Esophagus (tissue), 2 donors: ENCODE results near the gene CLDN19. TPM values are rescaled to one million over a fixed set of nuclear protein-coding genes. Genes with fewer than 3 reads are reported as not detected.
"Not testable (repeated sequence)": the region's sequence is repeated elsewhere in the genome, so short reads cannot be mapped to it uniquely, and the experiment has no call there.

Experiments used
- H3K27ac ChIP-seq, 2 donors: one replicate each; pipeline ENCODE4 v1.5.1; 2013; ENCODE audit warnings: low read depth in 2 of 2, mild to moderate bottlenecking in 2 of 2, inconsistent platforms in 1 of 2, low read length in 1 of 2, moderate library complexity in 1 of 2
- H3K27me3 ChIP-seq, 2 donors: one replicate each; pipeline ENCODE4 v1.6.1; 2013; ENCODE audit warnings: low read length in 2 of 2, control low read depth in 1 of 2, mild to moderate bottlenecking in 1 of 2; ENCODE audit not compliant: insufficient read depth in 2 of 2, control insufficient read depth in 1 of 2
- H3K36me3 ChIP-seq, 2 donors: one replicate each; pipeline ENCODE4 v1.6.1; 2013; ENCODE audit warnings: low read length in 1 of 2; ENCODE audit not compliant: control insufficient read depth in 2 of 2, insufficient read depth in 2 of 2
- H3K4me1 ChIP-seq, 2 donors: one replicate each; pipeline ENCODE4 v1.6.1; 2013; ENCODE audit warnings: low read length in 1 of 2; ENCODE audit not compliant: control insufficient read depth in 2 of 2, insufficient read depth in 2 of 2
- H3K4me3 ChIP-seq, 2 donors: one replicate each; pipeline ENCODE4 v1.5.1; 2013; ENCODE audit warnings: low read length in 2 of 2, mild to moderate bottlenecking in 2 of 2, low read depth in 1 of 2, moderate library complexity in 1 of 2
- H3K9me3 ChIP-seq, 2 donors: one replicate each; pipeline ENCODE4 v1.6.1; 2013; ENCODE audit warnings: mild to moderate bottlenecking in 2 of 2, low read depth in 1 of 2, low read length in 1 of 2, moderate library complexity in 1 of 2; ENCODE audit not compliant: control insufficient read depth in 2 of 2, insufficient read depth in 1 of 2
- WGBS, 2 donors: extraction: QIAGEN DNeasy Blood & Tissue Kit; methylation state at CpG; one replicate each; pipeline ENCODE4 v1.1.7; 2013; 5-methylcytosine and 5-hydroxymethylcytosine counted together
- polyA plus RNA-seq, 2 donors: library from polyadenylated mRNA; stranded (reverse); fragments of 200-250 nt; gene quantifications; one replicate each; pipeline ENCODE4 v1.2.3, GENCODE V29; 2013
- donor health status: healthy with polysubstance abuse.
- donor health status: Bipolar disorder and iron deficiency.

The CLDN19 gene
- polyA plus RNA-seq, 2 donors = 0.04 TPM; not detected in 1

DNA sequence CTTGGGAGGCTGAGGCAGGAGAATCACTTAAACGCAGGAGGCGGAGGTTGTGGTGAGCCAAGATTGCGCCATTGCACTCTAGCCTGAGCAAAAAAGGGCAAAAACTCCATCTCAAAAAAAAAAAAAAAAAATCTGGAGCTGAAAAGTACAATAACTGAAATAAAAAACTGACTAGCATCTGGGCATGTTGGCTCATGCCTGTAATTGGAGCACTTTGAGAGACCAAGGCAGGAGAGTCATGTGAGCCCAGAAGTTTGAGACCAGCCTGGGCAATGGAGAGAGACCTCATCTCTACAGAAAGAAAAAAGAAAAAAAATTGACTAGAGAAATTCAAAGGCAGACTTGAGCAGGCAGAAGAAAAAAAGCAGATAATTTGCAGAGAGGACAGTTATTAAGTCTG lies 18.1 kb downstream of the CLDN19 start:
- Histone ChIP-seq H3K4me1 (no peaks in the 10 kb centered on the region), H3K36me3 (peaks cover 0 to 2% of the 10 kb centered on the region in 2 donors), H3K9me3 (no peaks in the 10 kb centered on the region), H3K27me3 (no peaks in the 10 kb centered on the region), H3K27ac (no peak overlapping the region), H3K4me3 (no peak overlapping the region)
- 93 to 98% methylated on average over 3 of the region's 3 CpGs for WGBS, 2 donors

- no peaks in the 10 kb centered on the region for H3K4me1 ChIP-seq
- 81 to 96% methylated on average over 1 of the region's 1 CpG for WGBS, 2 donors
- no peaks in the 10 kb centered on the region for H3K27me3 ChIP-seq
- no peak overlapping the region for H3K4me3 ChIP-seq
- no peak overlapping the region for H3K27ac ChIP-seq
- no peaks in the 10 kb centered on the region for H3K9me3 ChIP-seq
- peaks cover 0 to 2% of the 10 kb centered on the region in 2 donors for H3K36me3 ChIP-seq
These were observed 19.2 kb downstream of the CLDN19 start for GRCh38 chr1:42720868-42721267.

GRCh38 chr1:42714441-42714840 lies 25.6 kb downstream of the CLDN19 start:
- not testable (repeated sequence) for H3K36me3 ChIP-seq, H3K27me3 ChIP-seq, H3K4me3 ChIP-seq, H3K27ac ChIP-seq, H3K9me3 ChIP-seq, H3K4me1 ChIP-seq

- Histone ChIP-seq H3K36me3 (peaks cover 0 to 3% of the 10 kb centered on the region in 2 donors), H3K27me3 (no peaks in the 10 kb centered on the region), H3K9me3 (peaks cover 0 to 3% of the 10 kb centered on the region in 2 donors), H3K4me1 (no peaks in the 10 kb centered on the region), H3K27ac (no peak overlapping the region), H3K4me3 (no peak overlapping the region)
These were observed 26.7 kb downstream of the CLDN19 start for GRCh38 chr1:42713293-42713692.

GRCh38 chr1:42712808-42713207 lies 27.2 kb downstream of the CLDN19 start:
- H3K27ac ChIP-seq, H3K4me1 ChIP-seq, H3K4me3 ChIP-seq, H3K9me3 ChIP-seq, H3K36me3 ChIP-seq, H3K27me3 ChIP-seq: not testable (repeated sequence)
- WGBS, 2 donors = 90 to 93% methylated on average over 3 of the region's 3 CpGs

DNA sequence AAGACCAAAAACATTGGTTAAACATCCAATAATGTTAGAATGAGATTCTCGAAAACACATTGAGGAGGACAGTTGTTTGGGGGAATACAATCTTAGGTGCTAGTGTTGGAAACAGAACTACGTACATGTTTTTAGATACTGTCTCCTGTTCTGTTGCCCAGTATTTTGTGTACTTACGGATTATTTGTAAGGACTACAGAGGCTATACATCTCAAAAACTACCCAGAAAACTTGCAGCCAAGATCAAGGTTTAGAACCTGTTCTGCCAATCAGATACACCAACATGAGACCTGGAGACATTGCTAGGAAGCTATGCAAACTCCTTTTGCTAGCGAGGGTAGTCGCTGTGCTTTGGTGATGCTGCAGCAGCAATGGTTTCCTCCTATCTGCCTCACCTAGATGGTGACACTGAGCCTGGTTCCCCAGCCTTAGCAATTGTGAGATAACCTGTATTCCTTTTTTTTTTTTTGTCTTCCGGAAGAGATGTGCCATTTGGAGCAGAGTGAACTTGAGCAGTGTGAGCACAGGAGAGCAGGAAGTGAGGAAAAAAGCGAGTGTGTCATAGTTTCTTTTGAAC lies 36.1 kb downstream of the CLDN19 start:
- Histone ChIP-seq H3K9me3 (no peaks in the 10 kb centered on the region), H3K27me3 (no peaks in the 10 kb centered on the region), H3K4me3 (no peak overlapping the region), H3K4me1 (no peaks in the 10 kb centered on the region), H3K27ac (no peak overlapping the region), H3K36me3 (peaks cover 10 to 12% of the 10 kb centered on the region in 2 donors)
- 93 to 97% methylated on average over 7 of the region's 7 CpGs for WGBS, 2 donors

DNA sequence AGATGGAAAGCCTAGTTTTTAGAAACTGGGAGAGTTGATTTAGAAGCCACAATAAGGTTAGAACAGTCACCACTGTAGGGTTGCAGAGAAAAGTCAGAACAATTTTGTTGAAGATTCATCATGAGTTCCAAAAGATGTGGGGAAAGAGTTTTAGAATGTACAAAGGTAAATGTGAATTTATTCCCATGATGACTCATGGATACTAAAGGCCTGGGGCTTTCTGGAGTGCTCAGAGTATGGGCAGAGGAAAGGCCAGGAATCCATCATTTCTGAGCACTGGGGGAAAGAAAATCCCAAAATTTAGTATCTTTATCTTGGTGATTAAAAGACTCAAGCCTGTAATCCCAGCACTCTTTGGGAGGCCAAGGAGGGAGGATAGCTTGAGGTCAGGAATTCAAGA lies 40.0 kb downstream of the CLDN19 start:
- Histone ChIP-seq H3K27me3 (no peaks in the 10 kb centered on the region), H3K36me3 (peaks cover 15 to 24% of the 10 kb centered on the region in 2 donors), H3K9me3 (no peaks in the 10 kb centered on the region), H3K4me1 (no peaks in the 10 kb centered on the region), H3K27ac (no peak overlapping the region), H3K4me3 (no peak overlapping the region)

- Histone ChIP-seq H3K27me3 (no peaks in the 10 kb centered on the region), H3K27ac (no peak overlapping the region), H3K9me3 (no peaks in the 10 kb centered on the region), H3K4me1 (no peaks in the 10 kb centered on the region), H3K36me3 (peaks cover 12 to 20% of the 10 kb centered on the region in 2 donors), H3K4me3 (no peak overlapping the region)
- 91 to 93% methylated on average over 4 of the region's 4 CpGs for WGBS, 2 donors
These were observed 41.8 kb downstream of the CLDN19 start for GRCh38 chr1:42698081-42698813.

- 58 to 59% methylated on average over 2 of the region's 2 CpGs for WGBS, 2 donors
- Histone ChIP-seq H3K9me3 (no peaks in the 10 kb centered on the region), H3K4me3 (no peak overlapping the region), H3K27me3 (no peaks in the 10 kb centered on the region), H3K4me1 (peaks cover 0 to 2% of the 10 kb centered on the region in 2 donors), H3K27ac (no peak overlapping the region), H3K36me3 (peaks cover 3 to 12% of the 10 kb centered on the region in 2 donors)
These were observed 47.1 kb downstream of the CLDN19 start for GRCh38 chr1:42692911-42693310.

GRCh38 chr1:42692461-42692860 lies 47.6 kb downstream of the CLDN19 start:
- WGBS, 2 donors = 28 to 39% methylated on average over 5 of the region's 5 CpGs
- Histone ChIP-seq H3K27ac (no peak overlapping the region), H3K36me3 (peaks cover 3 to 8% of the 10 kb centered on the region in 2 donors), H3K9me3 (no peaks in the 10 kb centered on the region), H3K4me3 (no peak overlapping the region), H3K4me1 (peaks cover 0 to 2% of the 10 kb centered on the region in 2 donors), H3K27me3 (no peaks in the 10 kb centered on the region)
